ENCODE data around the gene JADE2.
"Not testable (repeated sequence)": the region's sequence is repeated elsewhere in the genome, so short reads cannot be mapped to it uniquely, and the experiment has no call there.

Gene JADE2

GRCh38 chr5:134594336-134594735 lies 68.9 kb downstream of the JADE2 start:
- H3K9me3 Mint-ChIP-seq = no peaks in the 10 kb centered on the region
- no peak for DNase-seq

GRCh38 chr5:134594797-134595457 lies 69.5 kb downstream of the JADE2 start:
- no peaks in the 10 kb centered on the region for H3K9me3 Mint-ChIP-seq
- peaks cover 9% of the 10 kb centered on the region for H3K27me3 Mint-ChIP-seq
- H3K4me1 Mint-ChIP-seq = peaks cover 28% of the 10 kb centered on the region
- ATAC-seq (peak; percentile 78), DNase-seq (no peak)
- no peak overlapping the region for H3K4me3 Mint-ChIP-seq
- peak overlapping the region in 1 of 2 donors; percentile 42 for H3K27ac Mint-ChIP-seq

More at GRCh38 chr5:134594336-134594735, 68.9 kb downstream of the JADE2 start:
- no peak for ATAC-seq
- Mint-ChIP-seq H3K4me1 (peaks cover 28% of the 10 kb centered on the region), H3K4me3 (no peak overlapping the region), H3K27ac (no peak overlapping the region), H3K27me3 (peaks cover 9% of the 10 kb centered on the region)

GRCh38 chr5:134595458-134595838 lies 70.0 kb downstream of the JADE2 start:
- H3K27ac Mint-ChIP-seq = no peak overlapping the region
- no peak overlapping the region for H3K4me3 Mint-ChIP-seq
- ATAC-seq = no peak
- H3K9me3 Mint-ChIP-seq = no peaks in the 10 kb centered on the region
- H3K4me1 Mint-ChIP-seq = peaks cover 28% of the 10 kb centered on the region
- peaks cover 9% of the 10 kb centered on the region for H3K27me3 Mint-ChIP-seq
- DNase-seq = no peak

GRCh38 chr5:134599820-134600219 lies 74.3 kb downstream of the JADE2 start:
- H3K27ac Mint-ChIP-seq, ATAC-seq, H3K27me3 Mint-ChIP-seq, H3K4me3 Mint-ChIP-seq, DNase-seq, H3K9me3 Mint-ChIP-seq: not testable (repeated sequence)
- H3K4me1 Mint-ChIP-seq = peaks cover 33% of the 10 kb centered on the region

GRCh38 chr5:134600600-134600999 lies 75.1 kb downstream of the JADE2 start:
- Mint-ChIP-seq H3K4me1 (peaks cover 34% of the 10 kb centered on the region), H3K4me3 (no peak overlapping the region), H3K27me3 (no peaks in the 10 kb centered on the region), H3K27ac (no peak overlapping the region), H3K9me3 (no peaks in the 10 kb centered on the region)
- DNase-seq (no peak), ATAC-seq (no peak)

- ATAC-seq (peak; percentile 99), DNase-seq (no peak)
- Mint-ChIP-seq H3K4me1 (peaks cover 36% of the 10 kb centered on the region), H3K27ac (peak overlapping the region in 1 of 2 donors; percentile 78), H3K4me3 (peak overlapping the region in 1 of 2 donors; percentile 29), H3K9me3 (no peaks in the 10 kb centered on the region), H3K27me3 (no peaks in the 10 kb centered on the region)
Measured at GRCh38 chr5:134603059-134603458, 77.6 kb downstream of the JADE2 start.

GRCh38 chr5:134604908-134605307 lies 79.4 kb downstream of the JADE2 start:
- Mint-ChIP-seq H3K27ac (peak overlapping the region in 1 of 2 donors; percentile 46), H3K4me1 (peaks cover 51% of the 10 kb centered on the region), H3K4me3 (peak overlapping the region in 1 of 2 donors; percentile 35), H3K27me3 (no peaks in the 10 kb centered on the region), H3K9me3 (no peaks in the 10 kb centered on the region)
- ATAC-seq (no peak), DNase-seq (no peak)

GRCh38 chr5:134606726-134607125 lies 81.3 kb downstream of the JADE2 start:
- no peaks in the 10 kb centered on the region for H3K27me3 Mint-ChIP-seq
- DNase-seq (no peak), ATAC-seq (no peak)
- H3K4me3 Mint-ChIP-seq = no peak overlapping the region
- no peak overlapping the region for H3K27ac Mint-ChIP-seq
- H3K9me3 Mint-ChIP-seq = no peaks in the 10 kb centered on the region
- peaks cover 56% of the 10 kb centered on the region for H3K4me1 Mint-ChIP-seq

- Mint-ChIP-seq H3K27me3 (no peaks in the 10 kb centered on the region), H3K9me3 (no peaks in the 10 kb centered on the region), H3K27ac (peak overlapping the region; percentile 99 to 100), H3K4me3 (peak overlapping the region; percentile 41 to 63), H3K4me1 (peaks cover 43% of the 10 kb centered on the region)
- DNase-seq (no peak), ATAC-seq (peak; percentile 75)
Measured at GRCh38 chr5:134608555-134608954, 83.1 kb downstream of the JADE2 start.

GRCh38 chr5:134609232-134609851 lies 83.9 kb downstream of the JADE2 start:
- ATAC-seq (peak; percentile 94), DNase-seq (peak in 1 of 2 donors; percentile 44)
- H3K4me1 Mint-ChIP-seq = peaks cover 35% of the 10 kb centered on the region
- H3K27ac Mint-ChIP-seq = peak overlapping the region; percentile 99 to 100
- peak overlapping the region; percentile 41 to 63 for H3K4me3 Mint-ChIP-seq
- no peaks in the 10 kb centered on the region for H3K9me3 Mint-ChIP-seq
- no peaks in the 10 kb centered on the region for H3K27me3 Mint-ChIP-seq

GRCh38 chr5:134610725-134611124 lies 85.3 kb downstream of the JADE2 start:
- no peak for DNase-seq
- H3K4me1 Mint-ChIP-seq = peaks cover 21% of the 10 kb centered on the region
- H3K9me3 Mint-ChIP-seq = no peaks in the 10 kb centered on the region
- no peaks in the 10 kb centered on the region for H3K27me3 Mint-ChIP-seq
- no peak overlapping the region for H3K4me3 Mint-ChIP-seq
- peak overlapping the region in 1 of 2 donors; percentile 27 for H3K27ac Mint-ChIP-seq
- no peak for ATAC-seq

GRCh38 chr5:134611515-134611914 lies 86.0 kb downstream of the JADE2 start:
- no peak for ATAC-seq

GRCh38 chr5:134614450-134615085 lies 89.1 kb downstream of the JADE2 start:
- Mint-ChIP-seq H3K27ac (peak overlapping the region in 1 of 2 donors; percentile 37), H3K4me1 (peaks cover 6% of the 10 kb centered on the region), H3K4me3 (no peak overlapping the region), H3K9me3 (no peaks in the 10 kb centered on the region), H3K27me3 (no peaks in the 10 kb centered on the region)
- ATAC-seq = no peak
- DNase-seq = no peak

More at GRCh38 chr5:134611515-134611914, 86.0 kb downstream of the JADE2 start:
- Mint-ChIP-seq H3K27ac (peak overlapping the region; percentile 45 to 49), H3K9me3 (no peaks in the 10 kb centered on the region), H3K27me3 (no peaks in the 10 kb centered on the region), H3K4me3 (no peak overlapping the region), H3K4me1 (peaks cover 21% of the 10 kb centered on the region)
- DNase-seq = no peak

GRCh38 chr5:134620634-134621033 lies 95.2 kb downstream of the JADE2 start:
- Mint-ChIP-seq H3K27me3 (no peaks in the 10 kb centered on the region), H3K9me3 (no peaks in the 10 kb centered on the region), H3K27ac (peak overlapping the region in 1 of 2 donors; percentile 19), H3K4me3 (no peak overlapping the region), H3K4me1 (peaks cover 11% of the 10 kb centered on the region)
- no peak for ATAC-seq
- DNase-seq = no peak

GRCh38 chr5:134625559-134625958 lies 100.1 kb downstream of the JADE2 start:
- Mint-ChIP-seq H3K4me3 (no peak overlapping the region), H3K27ac (no peak overlapping the region), H3K4me1 (peaks cover 18% of the 10 kb centered on the region), H3K9me3 (no peaks in the 10 kb centered on the region), H3K27me3 (no peaks in the 10 kb centered on the region)
- no peak for ATAC-seq
- no peak for DNase-seq

All from stimulated activated naive CD8-positive, alpha-beta T cell treated with anti-CD3 and anti-CD28 coated beads, Interleukin-15, amount 100 ng/mL, for 72 hours (primary cell).